ENCODE data around the gene AGFG2. TPM values are rescaled to one million over a fixed set of nuclear protein-coding genes. Genes with fewer than 3 reads are reported as not detected.

AGFG2 gene
- polyA plus RNA-seq, 2 of the 4 experiments (the other 2 are of a cell fraction): 16.0 to 31.8 TPM

DNA sequence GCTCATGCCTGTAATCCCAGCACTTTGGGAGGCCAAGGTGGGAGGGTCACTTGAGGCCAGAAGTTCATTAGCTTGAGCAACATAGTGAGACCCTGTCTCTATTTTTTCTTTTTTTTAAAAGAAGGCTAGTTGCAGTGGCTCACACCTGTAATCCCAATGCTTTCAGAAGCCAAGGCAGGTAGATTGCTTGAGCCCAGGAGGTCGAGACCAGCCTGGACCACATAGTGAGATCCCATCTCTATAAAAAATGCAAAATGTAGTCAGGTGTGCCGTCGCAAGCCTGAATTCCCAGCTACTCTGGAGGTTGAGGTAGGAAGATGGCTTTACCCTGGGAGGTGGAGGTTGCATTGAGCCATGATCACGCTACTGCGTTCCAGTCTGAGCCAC is 47.8 kb upstream of the AGFG2 start:
- no peak for DNase-seq (ENCODE audit: low read depth in 1 of 2, low spot score in 1 of 2)
- no peak overlapping the region for H3K27ac ChIP-seq
- no peak overlapping the region for H3K4me3 ChIP-seq
- WGBS (ENCODE audit: missing lambda C conversion rate): 78% methylated on average over 5 of the region's 5 CpGs
- ChIA-PET POLR2A (no interaction called here), CTCF (interaction anchor here (1.7 to 3.9 kb wide), 2 partner anchors 9 to 69 kb away, joined by 5 to 22 read pairs; no protein-coding TSS in a partner anchor)
- FAIRE-seq: no peak
- H3K4me2 ChIP-seq: no peak overlapping the region
- TF ChIP-seq, protein P1, sequence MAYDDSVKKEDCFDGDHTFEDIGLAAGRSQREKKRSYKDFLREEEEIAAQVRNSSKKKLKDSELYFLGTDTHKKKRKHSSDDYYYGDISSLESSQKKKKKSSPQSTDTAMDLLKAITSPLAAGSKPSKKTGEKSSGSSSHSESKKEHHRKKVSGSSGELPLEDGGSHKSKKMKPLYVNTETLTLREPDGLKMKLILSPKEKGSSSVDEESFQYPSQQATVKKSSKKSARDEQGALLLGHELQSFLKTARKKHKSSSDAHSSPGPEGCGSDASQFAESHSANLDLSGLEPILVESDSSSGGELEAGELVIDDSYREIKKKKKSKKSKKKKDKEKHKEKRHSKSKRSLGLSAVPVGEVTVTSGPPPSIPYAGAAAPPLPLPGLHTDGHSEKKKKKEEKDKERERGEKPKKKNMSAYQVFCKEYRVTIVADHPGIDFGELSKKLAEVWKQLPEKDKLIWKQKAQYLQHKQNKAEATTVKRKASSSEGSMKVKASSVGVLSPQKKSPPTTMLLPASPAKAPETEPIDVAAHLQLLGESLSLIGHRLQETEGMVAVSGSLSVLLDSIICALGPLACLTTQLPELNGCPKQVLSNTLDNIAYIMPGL (CRISPR knock-in tag; IDR thresholded peaks at IDR 0.05; ENCODE audit: borderline replicate concordance): no peak
- TF ChIP-seq, protein P2, sequence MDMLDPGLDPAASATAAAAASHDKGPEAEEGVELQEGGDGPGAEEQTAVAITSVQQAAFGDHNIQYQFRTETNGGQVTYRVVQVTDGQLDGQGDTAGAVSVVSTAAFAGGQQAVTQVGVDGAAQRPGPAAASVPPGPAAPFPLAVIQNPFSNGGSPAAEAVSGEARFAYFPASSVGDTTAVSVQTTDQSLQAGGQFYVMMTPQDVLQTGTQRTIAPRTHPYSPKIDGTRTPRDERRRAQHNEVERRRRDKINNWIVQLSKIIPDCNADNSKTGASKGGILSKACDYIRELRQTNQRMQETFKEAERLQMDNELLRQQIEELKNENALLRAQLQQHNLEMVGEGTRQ (IDR thresholded peaks at IDR 0.05): no peak
- TF ChIP-seq EHMT2 (IDR thresholded peaks at IDR 0.05; ENCODE audit: low read depth) (no peak), PHF8 (IDR thresholded peaks at IDR 0.05; ENCODE audit: borderline replicate concordance, low read depth) (no peak), FOSB (CRISPR knock-in tag; IDR thresholded peaks at IDR 0.05) (no peak), POLR2AphosphoS2 (conservative IDR thresholded peaks at IDR 0.05; ENCODE audit: low read length) (no peak), CBX2 (IDR thresholded peaks at IDR 0.05; ENCODE audit: borderline replicate concordance, low read depth) (no peak), MAZ (IDR thresholded peaks at IDR 0.05; ENCODE audit: borderline replicate concordance, low read depth, low read length) (no peak), POLR2A (IDR thresholded peaks at IDR 0.05; ENCODE audit: low read length) (no peak), ESRRA (IDR thresholded peaks at IDR 0.05; ENCODE audit: borderline replicate concordance, low read length) (no peak), KDM5A (IDR thresholded peaks at IDR 0.05) (no peak), CEBPB (IDR thresholded peaks at IDR 0.05) (no peak), CHD2 (IDR thresholded peaks at IDR 0.05; ENCODE audit: low read length, partially characterized antibody) (no peak), MAFK (IDR thresholded peaks at IDR 0.05; ENCODE audit: partially characterized antibody) (no peak), ZC3H11A (IDR thresholded peaks at IDR 0.05) (no peak), SREBF2 (IDR thresholded peaks at IDR 0.05) (no peak)
- TF ChIP-seq, protein P3, sequence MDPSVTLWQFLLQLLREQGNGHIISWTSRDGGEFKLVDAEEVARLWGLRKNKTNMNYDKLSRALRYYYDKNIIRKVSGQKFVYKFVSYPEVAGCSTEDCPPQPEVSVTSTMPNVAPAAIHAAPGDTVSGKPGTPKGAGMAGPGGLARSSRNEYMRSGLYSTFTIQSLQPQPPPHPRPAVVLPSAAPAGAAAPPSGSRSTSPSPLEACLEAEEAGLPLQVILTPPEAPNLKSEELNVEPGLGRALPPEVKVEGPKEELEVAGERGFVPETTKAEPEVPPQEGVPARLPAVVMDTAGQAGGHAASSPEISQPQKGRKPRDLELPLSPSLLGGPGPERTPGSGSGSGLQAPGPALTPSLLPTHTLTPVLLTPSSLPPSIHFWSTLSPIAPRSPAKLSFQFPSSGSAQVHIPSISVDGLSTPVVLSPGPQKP (IDR thresholded peaks at IDR 0.05; ENCODE audit: low read depth, low read length): no peak
- no peaks in the 10 kb centered on the region for H3K9me3 ChIP-seq
- ATAC-seq: no peak
- H3K4me1 ChIP-seq: peaks cover 9% of the 10 kb centered on the region; the same call in 2 of the 3 replicates

DNA sequence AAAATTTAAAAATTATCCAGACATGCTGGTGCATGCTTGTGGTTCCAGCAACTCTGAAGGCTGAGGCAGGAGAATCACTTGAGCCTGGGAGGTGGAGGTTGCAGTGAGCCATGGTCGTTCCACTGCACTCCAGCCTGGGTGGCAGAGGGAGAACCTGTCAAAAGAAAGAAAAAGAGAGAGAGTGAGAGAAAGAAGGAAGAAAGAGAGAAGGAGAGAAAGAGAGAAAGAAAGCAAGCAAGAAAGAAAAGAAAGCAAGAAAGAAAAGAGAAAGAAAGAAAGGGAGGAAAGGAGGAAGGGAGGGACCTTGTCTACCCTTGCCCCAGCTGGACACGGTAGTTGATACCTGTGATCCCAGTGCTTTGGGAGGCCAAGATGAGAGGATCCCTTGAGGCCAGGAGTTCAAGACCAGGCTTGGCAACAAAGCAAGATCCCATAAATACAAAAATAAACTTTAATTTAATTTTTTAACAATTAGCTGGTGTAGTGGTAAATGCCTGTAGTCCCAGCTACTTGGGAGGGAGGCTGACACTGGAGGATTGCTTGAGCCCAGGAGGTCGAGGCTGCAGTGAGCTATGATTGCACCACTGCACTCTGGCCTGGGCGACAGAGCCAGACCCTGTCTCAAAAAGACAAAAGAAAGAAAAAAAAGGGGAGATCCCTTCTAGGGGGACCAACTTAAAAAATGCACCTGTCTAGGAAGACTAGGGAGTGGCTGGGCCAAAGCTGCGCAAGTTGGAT is 46.1 kb upstream of the AGFG2 start:
- CTCF ChIA-PET: interaction anchor here (0.6 to 2.5 kb wide), 4 partner anchors 10 to 71 kb away, joined by 5 to 12 read pairs (median 6); no protein-coding TSS in a partner anchor
- FAIRE-seq (no peak), DNase-seq (ENCODE audit: low read depth in 1 of 2, low spot score in 1 of 2) (no peak), ATAC-seq (no peak)
- Histone ChIP-seq H3K4me2 (no peak overlapping the region), H3K4me1 (no peaks in the 10 kb centered on the region), H3K9me3 (no peaks in the 10 kb centered on the region), H3K27ac (no peak overlapping the region), H3K4me3 (no peak overlapping the region)
- WGBS (ENCODE audit: missing lambda C conversion rate): 76% methylated on average over 5 of the region's 5 CpGs
- TF ChIP-seq TFCP2L1 (CRISPR knock-in tag; IDR thresholded peaks at IDR 0.05): no peak
- no peak for TF ChIP-seq RARB (CRISPR knock-in tag; IDR thresholded peaks at IDR 0.05)
- TF ChIP-seq JUN (IDR thresholded peaks at IDR 0.05): no peak
- TF ChIP-seq NFE2L2 (conservative IDR thresholded peaks at IDR 0.05; ENCODE audit: low read length): no peak
- TF ChIP-seq NPAS2 (CRISPR knock-in tag; IDR thresholded peaks at IDR 0.05; ENCODE audit: borderline replicate concordance): no peak
- no peak for TF ChIP-seq ZNF302 (CRISPR knock-in tag; IDR thresholded peaks at IDR 0.05)
- TF ChIP-seq KDM1A (IDR thresholded peaks at IDR 0.05; ENCODE audit: low read depth): no peak
- TF ChIP-seq, protein P2 (IDR thresholded peaks at IDR 0.05): no peak
- TF ChIP-seq, protein P3 (IDR thresholded peaks at IDR 0.05; ENCODE audit: low read depth, low read length): no peak
- TF ChIP-seq ZFP36 (IDR thresholded peaks at IDR 0.05; ENCODE audit: borderline replicate concordance, partially characterized antibody): no peak
- no peak for TF ChIP-seq FOSB (CRISPR knock-in tag; IDR thresholded peaks at IDR 0.05)
- no peak for TF ChIP-seq CBX2 (IDR thresholded peaks at IDR 0.05; ENCODE audit: borderline replicate concordance, low read depth)
- TF ChIP-seq, protein P4, sequence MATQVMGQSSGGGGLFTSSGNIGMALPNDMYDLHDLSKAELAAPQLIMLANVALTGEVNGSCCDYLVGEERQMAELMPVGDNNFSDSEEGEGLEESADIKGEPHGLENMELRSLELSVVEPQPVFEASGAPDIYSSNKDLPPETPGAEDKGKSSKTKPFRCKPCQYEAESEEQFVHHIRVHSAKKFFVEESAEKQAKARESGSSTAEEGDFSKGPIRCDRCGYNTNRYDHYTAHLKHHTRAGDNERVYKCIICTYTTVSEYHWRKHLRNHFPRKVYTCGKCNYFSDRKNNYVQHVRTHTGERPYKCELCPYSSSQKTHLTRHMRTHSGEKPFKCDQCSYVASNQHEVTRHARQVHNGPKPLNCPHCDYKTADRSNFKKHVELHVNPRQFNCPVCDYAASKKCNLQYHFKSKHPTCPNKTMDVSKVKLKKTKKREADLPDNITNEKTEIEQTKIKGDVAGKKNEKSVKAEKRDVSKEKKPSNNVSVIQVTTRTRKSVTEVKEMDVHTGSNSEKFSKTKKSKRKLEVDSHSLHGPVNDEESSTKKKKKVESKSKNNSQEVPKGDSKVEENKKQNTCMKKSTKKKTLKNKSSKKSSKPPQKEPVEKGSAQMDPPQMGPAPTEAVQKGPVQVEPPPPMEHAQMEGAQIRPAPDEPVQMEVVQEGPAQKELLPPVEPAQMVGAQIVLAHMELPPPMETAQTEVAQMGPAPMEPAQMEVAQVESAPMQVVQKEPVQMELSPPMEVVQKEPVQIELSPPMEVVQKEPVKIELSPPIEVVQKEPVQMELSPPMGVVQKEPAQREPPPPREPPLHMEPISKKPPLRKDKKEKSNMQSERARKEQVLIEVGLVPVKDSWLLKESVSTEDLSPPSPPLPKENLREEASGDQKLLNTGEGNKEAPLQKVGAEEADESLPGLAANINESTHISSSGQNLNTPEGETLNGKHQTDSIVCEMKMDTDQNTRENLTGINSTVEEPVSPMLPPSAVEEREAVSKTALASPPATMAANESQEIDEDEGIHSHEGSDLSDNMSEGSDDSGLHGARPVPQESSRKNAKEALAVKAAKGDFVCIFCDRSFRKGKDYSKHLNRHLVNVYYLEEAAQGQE (IDR thresholded peaks at IDR 0.05): no peak
- no peak for TF ChIP-seq HDAC2 (IDR thresholded peaks at IDR 0.05)
- POLR2A ChIA-PET: no interaction called here
